Smooth muscle cell of the pulmonary artery (primary cell): ENCODE results near the gene UCKL1. TPM values are rescaled to one million over a fixed set of nuclear protein-coding genes. Genes with fewer than 3 reads are reported as not detected.

Source experiments
- total RNA-seq: library from RNA; depleted of rRNA; stranded (reverse); fragments of >200 nt; gene quantifications from 2 replicates; pipeline ENCODE4 v1.2.3, GENCODE V29; 2014

UCKL1 gene
- 22.9 and 33.0 TPM in 2 replicates for total RNA-seq

GRCh38 chr20:63955827-63956663, at the start of gene UCKL1:
UCKL1 (minus strand) TSS chr20:63956416; CDS start chr20:63956372, 44 bp downstream.

GRCh38 chr20:63980806-63981728, 24.9 kb upstream of the UCKL1 start, which contains the start of gene PRPF6:
PRPF6 (plus strand) TSS chr20:63981132; CDS start chr20:63981246, 114 bp downstream.

GRCh38 chr20:63979557-63980316, 23.5 kb upstream of the UCKL1 start, which contains the start of gene SAMD10:
SAMD10 (minus strand) TSS chr20:63979642; CDS start chr20:63979467, 175 bp downstream.

GRCh38 chr20:63969838-63970713, 13.9 kb upstream of the UCKL1 start, which contains the start of gene ZNF512B:
ZNF512B (minus strand) TSS chr20:63969930; CDS start chr20:63967950, 1,980 bp downstream.

GRCh38 chr20:63894358-63895201, 61.6 kb downstream of the UCKL1 start, which contains the start of gene DNAJC5:
DNAJC5 (plus strand) TSS chr20:63895126; CDS start chr20:63928346, 33,220 bp downstream.

Other genes starting within 250 kb of the UCKL1 start
- 37.9 and 42.8 TPM in 2 replicates for gene ARFRP1, start 248.4 kb downstream of the UCKL1 start, total RNA-seq
- 12.3 and 17.9 TPM in 2 replicates for gene ZGPAT, start 248.4 kb downstream of the UCKL1 start, total RNA-seq
- gene LIME1, start 219.8 kb downstream of the UCKL1 start, total RNA-seq, result 3.1 and 5.2 TPM in 2 replicates
- 20.9 and 27.9 TPM in 2 replicates for gene SLC2A4RG, start 216.6 kb downstream of the UCKL1 start, total RNA-seq
- 2.7 and 4.3 TPM in 2 replicates for gene ZBTB46, start 125.2 kb downstream of the UCKL1 start, total RNA-seq
- gene ABHD16B, start 94.9 kb downstream of the UCKL1 start, total RNA-seq, result not detected in 2 replicates
- 130 and 135 TPM in 2 replicates for gene TPD52L2, start 91.1 kb downstream of the UCKL1 start, total RNA-seq
- gene DNAJC5, start 61.3 kb downstream of the UCKL1 start, total RNA-seq, result 75.9 and 96.0 TPM in 2 replicates
- gene ZNF512B, start 13.5 kb upstream of the UCKL1 start, total RNA-seq, result 11.9 and 15.3 TPM in 2 replicates
- 2.3 and 3.6 TPM in 2 replicates for gene SAMD10, start 23.2 kb upstream of the UCKL1 start, total RNA-seq
- 55.1 and 63.7 TPM in 2 replicates for gene PRPF6, start 24.7 kb upstream of the UCKL1 start, total RNA-seq
- gene C20orf204, start 79.8 kb upstream of the UCKL1 start, total RNA-seq, result 0.65 and 0.76 TPM in 2 replicates
- 0.07 TPM in 2 replicates for gene SOX18, start 93.2 kb upstream of the UCKL1 start, total RNA-seq
- 27.9 and 34.3 TPM in 2 replicates for gene TCEA2, start 106.8 kb upstream of the UCKL1 start, total RNA-seq
- gene RGS19, start 123.1 kb upstream of the UCKL1 start, total RNA-seq, result 7.7 and 14.5 TPM in 2 replicates
- 2.3 and 2.4 TPM in 2 replicates for gene OPRL1, start 123.7 kb upstream of the UCKL1 start, total RNA-seq
- gene LKAAEAR1, start 128.0 kb upstream of the UCKL1 start, total RNA-seq, result not detected in 2 replicates
- gene NPBWR2, start 151.1 kb upstream of the UCKL1 start, total RNA-seq, result not detected in 2 replicates
- not detected in 2 replicates for gene MYT1, start 208.0 kb upstream of the UCKL1 start, total RNA-seq